OCI-LY7 (cell line): ENCODE results near the gene AKAP7. TPM values are rescaled to one million over a fixed set of nuclear protein-coding genes. Genes with fewer than 3 reads are reported as not detected.
A peak's percentile ranks its signal among the peaks of the same experiment; 100 is the strongest.

Experiments
- BruUV-seq: library from RNA; stranded (reverse); fragments of 400-500 nt; replicated peaks from 2 replicates; lab custom pipeline; 2021; lab: Mats Ljungman, UMichigan
- CTCF ChIA-PET: fragments of 300-600 bp; sonication (Branson Sonifier 250); formaldehyde crosslinking; loops from one replicate; lab custom pipeline; 2022; ENCODE audit warnings: antibody characterized with exemption; ENCODE audit not compliant: unreplicated experiment; lab: Charles Lee
- POLR2A ChIA-PET: fragments of 300-600 bp; sonication (Branson Sonifier 250); formaldehyde crosslinking; loops from one replicate; lab custom pipeline; 2022; ENCODE audit warnings: antibody characterized with exemption; lab: Charles Lee
- DNase-seq: peaks from one replicate; pipeline ENCODE4 v3.0.0-alpha.2; 2015; ENCODE audit warnings: low spot score
- H2AFZ ChIP-seq: fragments of 200-600 bp; sonication (generic), shearing (Covaris generic); 2 replicates; pipeline ENCODE4 v1.6.1; 2014; ENCODE audit warnings: mild to moderate bottlenecking, antibody characterized with exemption, low read length, moderate library complexity
- H3K27ac ChIP-seq: fragments of 200-600 bp; sonication (generic); 2 replicates; pipeline ENCODE4 v1.5.1; 2014; ENCODE audit warnings: mixed run types, low read depth, mild to moderate bottlenecking, moderate library complexity, low read length, inconsistent platforms; ENCODE audit not compliant: poor library complexity, severe bottlenecking
- H3K36me3 ChIP-seq: fragments of 200-600 bp; sonication (generic); 2 replicates; pipeline ENCODE4 v1.6.1; 2014; ENCODE audit warnings: mild to moderate bottlenecking, antibody characterized with exemption, low read length, moderate library complexity, mixed read lengths; ENCODE audit not compliant: insufficient read depth
- H3K4me1 ChIP-seq: fragments of 200-600 bp; sonication (generic); 2 replicates; pipeline ENCODE4 v1.5.1; 2014; ENCODE audit warnings: mild to moderate bottlenecking, low read length; ENCODE audit not compliant: insufficient read depth, poor library complexity, severe bottlenecking
- H3K4me2 ChIP-seq: fragments of 200-600 bp; sonication (generic); 2 replicates; pipeline ENCODE4 v1.6.1; 2014; ENCODE audit warnings: mild to moderate bottlenecking, low read length
- H3K4me3 ChIP-seq: fragments of 200-600 bp; sonication (generic); 2 replicates; pipeline ENCODE4 v1.5.1; 2014; ENCODE audit warnings: mild to moderate bottlenecking, low read depth, low read length; ENCODE audit not compliant: poor library complexity, severe bottlenecking
- H3K79me2 ChIP-seq: fragments of 200-600 bp; sonication (generic); 2 replicates; pipeline ENCODE4 v1.6.1; 2016; ENCODE audit warnings: low read depth, mild to moderate bottlenecking, low read length, moderate library complexity, mixed read lengths; ENCODE audit not compliant: insufficient read depth
- H3K9me2 ChIP-seq: fragments of 200-600 bp; sonication (generic); 2 replicates; pipeline ENCODE4 v1.6.1; 2016; ENCODE audit warnings: mild to moderate bottlenecking, low read length, mixed read lengths; ENCODE audit not compliant: insufficient read depth
- H3K9me3 ChIP-seq: fragments of 200-600 bp; sonication (generic); 2 replicates; pipeline ENCODE4 v1.6.1; 2014; ENCODE audit warnings: mild to moderate bottlenecking, mixed run types, low read length, mixed read lengths
- H4K20me1 ChIP-seq: fragments of 200-600 bp; sonication (generic); 2 replicates; pipeline ENCODE4 v1.6.1; 2014; ENCODE audit warnings: mild to moderate bottlenecking, antibody characterized with exemption, low read length, moderate library complexity, mixed read lengths; ENCODE audit not compliant: insufficient read depth
- EZH2phosphoT487 ChIP-seq: fragments of 200-600 bp; sonication (generic); IDR thresholded peaks from 2 replicates; pipeline ENCODE4 v1.6.1; 2018; ENCODE audit warnings: low read depth, borderline replicate concordance, mild to moderate bottlenecking, mixed run types, antibody characterized with exemption, low read length, moderate library complexity, mixed read lengths
- intact Hi-C: fragments of 100-400 bp; cut with micrococcal nuclease; formaldehyde crosslinking; loops from one replicate; pipeline ENCODE4 v1.10.0; 2022; ENCODE audit not compliant: unreplicated experiment
- total RNA-seq, 2 experiments: library from RNA; depleted of rRNA in 1 of 2; stranded (reverse); fragments of >200 nt in 1 of 2; shearing (Covaris generic) in 1 of 2; gene quantifications; 2 replicates each; pipeline ENCODE4 v1.2.3, GENCODE V29; 2014 to 2022
- TF ChIP-seq, protein P1 (sequence below): fragments of 200-600 bp; sonication (generic); conservative IDR thresholded peaks from 2 replicates; pipeline ENCODE4 v1.5.1; 2014; ENCODE audit warnings: mild to moderate bottlenecking, antibody characterized with exemption, low read length, moderate library complexity, mixed read lengths

The AKAP7 gene
- total RNA-seq, 2 experiments from 2014 or later = 5.6 to 6.9 TPM

DNA sequence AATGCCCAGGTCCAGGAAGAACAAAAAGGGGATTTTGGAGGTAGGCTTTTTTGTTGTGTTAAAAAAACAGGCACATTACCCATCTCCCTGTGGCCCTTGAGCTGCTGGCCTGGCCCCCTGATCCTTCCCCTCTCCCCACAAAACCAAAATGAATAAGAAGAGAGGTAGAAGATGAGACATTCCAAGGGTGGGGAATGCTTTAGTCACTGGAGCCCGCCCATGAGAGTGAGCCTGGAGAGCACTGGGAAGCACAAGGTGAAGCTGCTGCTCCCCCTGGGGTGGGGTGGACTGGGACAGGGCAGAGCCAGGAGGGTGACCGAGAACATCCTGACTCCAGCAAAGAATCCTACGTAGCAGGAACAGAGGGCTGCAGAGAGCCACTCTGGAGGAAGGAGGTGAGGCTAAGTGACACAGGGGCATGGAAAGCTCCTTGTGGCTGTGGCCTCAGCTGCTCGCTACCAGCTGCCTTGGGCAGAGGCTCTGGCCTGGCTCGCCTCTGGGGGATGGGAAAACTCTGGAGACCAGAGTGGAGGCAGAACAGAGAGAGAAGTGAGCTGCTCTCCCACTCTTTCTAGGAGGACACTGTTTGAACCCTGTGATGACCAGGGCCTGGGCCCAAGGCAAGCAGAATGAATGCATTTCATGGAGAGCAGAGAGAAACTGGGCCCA, 48.3 kb downstream of the AKAP7 start:
- POLR2A ChIA-PET = interaction anchor here (0.5 to 3.2 kb wide), 5 partner anchors 16 to 342 kb away, joined by 3 to 9 read pairs (median 3); no protein-coding TSS in a partner anchor
- Histone ChIP-seq H3K4me2 (peak overlapping the region; percentile 51; the same call in 1 of the 2 replicates), H3K9me2 (no peaks in the 10 kb centered on the region), H4K20me1 (no peaks in the 10 kb centered on the region), H3K4me3 (no peak overlapping the region), H2AFZ (peak overlapping the region; percentile 83), H3K27ac (no peak overlapping the region), H3K9me3 (no peaks in the 10 kb centered on the region), H3K79me2 (no peaks in the 10 kb centered on the region), H3K36me3 (no peaks in the 10 kb centered on the region), H3K4me1 (peaks cover 6% of the 10 kb centered on the region)
- intact Hi-C loops = loop anchor here (1.0 kb wide), 1 partner anchor 351 kb away; no protein-coding TSS in a partner anchor
- BruUV-seq = no TSS peak
- DNase-seq = no peak
- no peak for TF ChIP-seq EZH2phosphoT487
- CTCF ChIA-PET = interaction anchor here (0.8 kb wide), 1 partner anchor 351 kb away, joined by 3 read pairs; no protein-coding TSS in a partner anchor

GRCh38 chr6:131191590-131191989, 56.3 kb downstream of the AKAP7 start:
- no peak for TF ChIP-seq EZH2phosphoT487
- TF ChIP-seq, protein P1, sequence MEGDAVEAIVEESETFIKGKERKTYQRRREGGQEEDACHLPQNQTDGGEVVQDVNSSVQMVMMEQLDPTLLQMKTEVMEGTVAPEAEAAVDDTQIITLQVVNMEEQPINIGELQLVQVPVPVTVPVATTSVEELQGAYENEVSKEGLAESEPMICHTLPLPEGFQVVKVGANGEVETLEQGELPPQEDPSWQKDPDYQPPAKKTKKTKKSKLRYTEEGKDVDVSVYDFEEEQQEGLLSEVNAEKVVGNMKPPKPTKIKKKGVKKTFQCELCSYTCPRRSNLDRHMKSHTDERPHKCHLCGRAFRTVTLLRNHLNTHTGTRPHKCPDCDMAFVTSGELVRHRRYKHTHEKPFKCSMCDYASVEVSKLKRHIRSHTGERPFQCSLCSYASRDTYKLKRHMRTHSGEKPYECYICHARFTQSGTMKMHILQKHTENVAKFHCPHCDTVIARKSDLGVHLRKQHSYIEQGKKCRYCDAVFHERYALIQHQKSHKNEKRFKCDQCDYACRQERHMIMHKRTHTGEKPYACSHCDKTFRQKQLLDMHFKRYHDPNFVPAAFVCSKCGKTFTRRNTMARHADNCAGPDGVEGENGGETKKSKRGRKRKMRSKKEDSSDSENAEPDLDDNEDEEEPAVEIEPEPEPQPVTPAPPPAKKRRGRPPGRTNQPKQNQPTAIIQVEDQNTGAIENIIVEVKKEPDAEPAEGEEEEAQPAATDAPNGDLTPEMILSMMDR = no peak
- intact Hi-C loops = loop anchor here (10.0 kb wide), 1 partner anchor 307 kb away; no protein-coding TSS in a partner anchor
- H3K36me3 ChIP-seq = no peaks in the 10 kb centered on the region; the same call in 1 of the 2 replicates
- peaks cover 20% of the 10 kb centered on the region for H3K9me3 ChIP-seq
- H3K4me2 ChIP-seq = no peak overlapping the region
- H3K79me2 ChIP-seq = no peaks in the 10 kb centered on the region
- H3K4me3 ChIP-seq = no peak overlapping the region
- no peak overlapping the region for H3K27ac ChIP-seq
- BruUV-seq = no TSS peak
- no peak for DNase-seq
- ChIA-PET POLR2A (interaction anchor here (0.7 kb wide), 2 partner anchors 8 to 281 kb away, joined by 3 to 6 read pairs; no protein-coding TSS in a partner anchor), CTCF (no interaction called here)
- no peaks in the 10 kb centered on the region for H3K9me2 ChIP-seq
- H4K20me1 ChIP-seq = no peaks in the 10 kb centered on the region
- H3K4me1 ChIP-seq = no peaks in the 10 kb centered on the region
- no peak overlapping the region for H2AFZ ChIP-seq

DNA sequence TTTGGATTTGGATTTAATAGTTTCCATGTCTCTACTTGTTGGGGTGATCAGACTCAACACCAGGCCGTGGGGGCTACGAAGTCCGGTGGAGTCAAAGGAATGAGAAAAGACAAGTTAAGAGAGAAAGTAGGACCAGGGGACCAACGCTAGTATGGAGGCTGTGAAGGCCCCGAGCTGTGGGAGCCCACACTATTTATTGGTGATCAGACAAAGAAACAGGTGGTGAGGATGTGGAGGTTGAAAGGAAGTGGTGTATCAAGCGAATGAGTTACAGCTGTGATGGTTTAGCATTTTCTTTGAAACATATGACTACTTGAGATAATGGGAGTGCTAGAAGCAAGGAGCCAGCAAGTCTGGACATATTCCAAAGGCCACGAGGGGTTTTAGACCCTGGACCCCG, 62.4 kb downstream of the AKAP7 start:
- CTCF ChIA-PET = no interaction called here
- no peaks in the 10 kb centered on the region for H3K9me2 ChIP-seq
- peak; percentile 68 for DNase-seq
- intact Hi-C loops = loop anchor here (2.0 to 10.0 kb wide), 3 partner anchors 171 to 320 kb away; no protein-coding TSS in a partner anchor
- peaks cover 40% of the 10 kb centered on the region for H3K4me1 ChIP-seq
- no TSS peak for BruUV-seq
- no peak overlapping the region for H3K4me3 ChIP-seq
- TF ChIP-seq, protein P1 = no peak
- no peak for TF ChIP-seq EZH2phosphoT487
- peaks cover 4% of the 10 kb centered on the region for H3K36me3 ChIP-seq
- peaks cover 13% of the 10 kb centered on the region for H3K9me3 ChIP-seq
- peak overlapping the region; percentile 33; the same call in 1 of the 2 replicates for H3K4me2 ChIP-seq
- no peaks in the 10 kb centered on the region for H4K20me1 ChIP-seq
- H3K79me2 ChIP-seq = no peaks in the 10 kb centered on the region
- H2AFZ ChIP-seq = peak overlapping the region; percentile 58; the same call in 1 of the 2 replicates
- POLR2A ChIA-PET = interaction anchor here (0.5 to 2.5 kb wide), 4 partner anchors 15 to 336 kb away, joined by 3 to 9 read pairs (median 3); no protein-coding TSS in a partner anchor
- H3K27ac ChIP-seq = peak overlapping the region; percentile 51
